ENCODE results near the gene PRDM15.
A peak's percentile ranks its signal among the peaks of the same experiment; 100 is the strongest.

PRDM15 gene

DNA sequence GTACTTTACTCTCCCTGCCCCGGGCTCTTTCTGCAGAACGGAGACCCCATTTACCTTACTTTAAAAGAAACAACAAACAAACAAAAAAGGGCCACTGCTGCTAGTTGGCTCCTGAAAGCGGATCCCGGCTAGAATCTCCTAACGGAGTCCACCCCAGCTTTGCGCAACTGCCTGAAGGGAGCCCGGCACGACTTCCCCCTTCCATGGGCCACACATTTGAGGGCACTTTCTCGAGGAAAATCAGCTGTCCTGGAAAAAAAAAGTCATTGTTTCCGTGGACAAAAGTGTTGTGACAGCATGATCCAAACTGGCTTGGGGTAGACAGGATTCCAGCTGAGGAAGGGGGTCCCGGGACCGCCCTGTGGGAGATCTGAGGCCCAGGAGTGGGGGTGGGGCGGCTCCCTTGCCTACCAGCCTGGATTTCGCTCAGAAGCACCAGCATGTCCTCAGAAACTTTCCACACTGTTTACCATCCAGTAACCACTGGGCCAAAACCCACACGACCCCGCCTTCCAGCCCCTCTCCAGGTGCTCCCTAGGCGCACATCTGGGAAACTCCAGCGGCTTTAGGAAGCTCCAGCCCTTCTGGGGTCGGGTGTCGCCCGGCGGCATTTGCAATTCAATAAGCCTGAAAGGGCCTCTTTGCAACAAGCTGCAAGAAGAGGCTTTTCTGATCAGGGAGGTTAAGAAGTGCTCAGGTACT is 117.1 kb downstream of the PRDM15 start:
- Histone ChIP-seq H3K9ac (ENCODE audit: low read depth in 1 of 2, low read length in 2 of 2) (no peak overlapping the region), H3K4me3 (ENCODE audit: low read length in 2 of 2) (no peak overlapping the region), H3K4me1 (ENCODE audit: control insufficient read depth in 2 of 2, insufficient read depth in 2 of 2, low read length in 2 of 2) (peaks cover 10% of the 10 kb centered on the region in 2 donors), H3K27me3 (ENCODE audit: control insufficient read depth in 2 of 2, insufficient read depth in 2 of 2, low read length in 2 of 2) (peaks cover 4 to 22% of the 10 kb centered on the region in 2 donors), H3K27ac (ENCODE audit: low read depth in 2 of 2, low read length in 2 of 2) (no peak overlapping the region), H3K36me3 (ENCODE audit: control insufficient read depth in 2 of 2, insufficient read depth in 2 of 2, low read length in 2 of 2) (no peaks in the 10 kb centered on the region), H3K9me3 (ENCODE audit: control insufficient read depth in 2 of 2, low read length in 2 of 2) (no peaks in the 10 kb centered on the region)

DNA sequence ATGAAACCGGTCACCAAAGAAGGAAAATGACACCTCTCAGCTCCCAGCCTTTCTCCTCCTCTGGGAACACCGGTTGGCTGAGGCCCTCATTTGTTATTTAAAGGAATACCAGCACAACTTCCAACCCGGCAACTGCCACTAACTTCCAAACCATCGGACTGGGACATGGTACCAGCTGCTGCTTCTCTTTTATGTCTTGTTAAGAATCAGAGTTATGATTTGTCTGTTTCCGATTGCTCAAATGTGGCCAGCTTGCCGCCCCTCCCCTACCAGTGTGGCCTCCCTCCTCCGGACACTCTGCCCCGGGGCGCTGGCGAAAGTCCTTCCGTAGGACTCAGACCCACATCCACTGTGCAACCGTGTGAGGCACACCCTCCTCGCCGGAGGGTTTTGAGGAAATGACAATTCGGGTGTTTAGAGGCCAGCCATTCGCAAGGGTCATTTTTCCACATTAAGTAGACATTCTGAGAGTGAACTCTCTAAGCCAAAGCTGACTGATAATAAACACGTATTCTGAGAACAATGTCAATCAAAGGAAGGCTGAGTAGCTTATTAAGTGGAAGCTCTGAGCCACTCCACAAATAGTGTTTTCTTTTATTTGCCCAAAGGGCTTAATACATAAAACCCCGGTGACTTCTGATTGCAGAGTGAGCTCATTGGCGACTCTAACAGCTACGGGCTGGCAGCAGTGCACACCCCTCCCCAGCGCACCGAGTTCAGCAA is 117.8 kb downstream of the PRDM15 start:
- Histone ChIP-seq H3K4me1 (ENCODE audit: control insufficient read depth in 2 of 2, insufficient read depth in 2 of 2, low read length in 2 of 2) (peaks cover 9 to 10% of the 10 kb centered on the region in 2 donors), H3K27me3 (ENCODE audit: control insufficient read depth in 2 of 2, insufficient read depth in 2 of 2, low read length in 2 of 2) (peaks cover 3 to 20% of the 10 kb centered on the region in 2 donors), H3K27ac (ENCODE audit: low read depth in 2 of 2, low read length in 2 of 2) (no peak overlapping the region), H3K9ac (ENCODE audit: low read depth in 1 of 2, low read length in 2 of 2) (no peak overlapping the region), H3K4me3 (ENCODE audit: low read length in 2 of 2) (peak overlapping the region in 1 of 2 donors; percentile 20), H3K9me3 (ENCODE audit: control insufficient read depth in 2 of 2, low read length in 2 of 2) (no peaks in the 10 kb centered on the region), H3K36me3 (ENCODE audit: control insufficient read depth in 2 of 2, insufficient read depth in 2 of 2, low read length in 2 of 2) (no peaks in the 10 kb centered on the region)

DNA sequence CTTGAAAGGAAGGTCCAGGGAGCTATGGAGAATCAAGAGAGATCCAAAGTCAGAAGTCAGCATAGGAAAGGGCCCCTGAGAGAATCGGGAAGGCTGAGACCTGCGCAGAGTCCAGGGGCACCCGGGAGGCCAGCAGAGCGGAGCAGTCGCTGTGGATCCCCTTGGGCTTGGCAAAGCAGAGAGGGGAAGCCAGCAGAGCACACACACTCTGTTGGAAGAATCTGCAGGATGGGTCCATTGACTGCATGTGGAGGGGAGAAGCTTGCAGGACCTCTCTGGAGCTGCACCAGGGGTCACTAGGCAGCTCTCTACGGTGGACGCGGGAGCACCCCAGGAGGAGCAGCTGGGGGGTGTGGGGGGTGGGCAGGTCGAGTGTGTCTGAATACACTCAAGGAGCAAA is 118.7 kb downstream of the PRDM15 start:
- peaks cover 4% of the 10 kb centered on the region in 2 donors for H3K36me3 ChIP-seq (ENCODE audit: control insufficient read depth in 2 of 2, insufficient read depth in 2 of 2, low read length in 2 of 2)
- H3K9ac ChIP-seq (ENCODE audit: low read depth in 1 of 2, low read length in 2 of 2) = no peak overlapping the region
- H3K4me1 ChIP-seq (ENCODE audit: control insufficient read depth in 2 of 2, insufficient read depth in 2 of 2, low read length in 2 of 2) = peaks cover 8 to 10% of the 10 kb centered on the region in 2 donors
- H3K4me3 ChIP-seq (ENCODE audit: low read length in 2 of 2) = no peak overlapping the region
- no peak overlapping the region for H3K27ac ChIP-seq (ENCODE audit: low read depth in 2 of 2, low read length in 2 of 2)
- H3K9me3 ChIP-seq (ENCODE audit: control insufficient read depth in 2 of 2, low read length in 2 of 2) = no peaks in the 10 kb centered on the region
- peaks cover 3 to 13% of the 10 kb centered on the region in 2 donors for H3K27me3 ChIP-seq (ENCODE audit: control insufficient read depth in 2 of 2, insufficient read depth in 2 of 2, low read length in 2 of 2)

DNA sequence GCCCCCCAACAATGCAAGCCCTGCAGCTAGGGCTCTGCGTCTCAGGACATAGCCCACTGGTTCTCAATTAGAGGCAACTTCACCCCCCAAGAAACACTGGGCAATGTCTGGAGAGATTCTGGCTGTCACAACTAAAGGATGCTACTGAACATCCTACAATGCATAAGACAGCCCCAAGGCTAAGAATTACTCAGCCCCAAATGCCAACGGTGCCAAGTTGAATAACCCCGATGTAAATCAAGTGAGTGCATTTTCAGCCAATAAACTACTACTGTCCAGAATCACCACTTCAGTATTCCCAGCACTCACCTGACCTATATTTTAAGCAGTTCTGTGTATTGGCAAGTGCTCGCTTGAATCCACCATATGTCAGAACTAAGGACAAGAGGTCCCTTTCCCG is 119.2 kb downstream of the PRDM15 start:
- Histone ChIP-seq H3K4me1 (ENCODE audit: control insufficient read depth in 2 of 2, insufficient read depth in 2 of 2, low read length in 2 of 2) (peaks cover 5 to 10% of the 10 kb centered on the region in 2 donors), H3K9ac (ENCODE audit: low read depth in 1 of 2, low read length in 2 of 2) (no peak overlapping the region), H3K27me3 (ENCODE audit: control insufficient read depth in 2 of 2, insufficient read depth in 2 of 2, low read length in 2 of 2) (peaks cover 3 to 10% of the 10 kb centered on the region in 2 donors), H3K4me3 (ENCODE audit: low read length in 2 of 2) (no peak overlapping the region), H3K27ac (ENCODE audit: low read depth in 2 of 2, low read length in 2 of 2) (no peak overlapping the region), H3K9me3 (ENCODE audit: control insufficient read depth in 2 of 2, low read length in 2 of 2) (no peaks in the 10 kb centered on the region), H3K36me3 (ENCODE audit: control insufficient read depth in 2 of 2, insufficient read depth in 2 of 2, low read length in 2 of 2) (peaks cover 4% of the 10 kb centered on the region in 2 donors)

DNA sequence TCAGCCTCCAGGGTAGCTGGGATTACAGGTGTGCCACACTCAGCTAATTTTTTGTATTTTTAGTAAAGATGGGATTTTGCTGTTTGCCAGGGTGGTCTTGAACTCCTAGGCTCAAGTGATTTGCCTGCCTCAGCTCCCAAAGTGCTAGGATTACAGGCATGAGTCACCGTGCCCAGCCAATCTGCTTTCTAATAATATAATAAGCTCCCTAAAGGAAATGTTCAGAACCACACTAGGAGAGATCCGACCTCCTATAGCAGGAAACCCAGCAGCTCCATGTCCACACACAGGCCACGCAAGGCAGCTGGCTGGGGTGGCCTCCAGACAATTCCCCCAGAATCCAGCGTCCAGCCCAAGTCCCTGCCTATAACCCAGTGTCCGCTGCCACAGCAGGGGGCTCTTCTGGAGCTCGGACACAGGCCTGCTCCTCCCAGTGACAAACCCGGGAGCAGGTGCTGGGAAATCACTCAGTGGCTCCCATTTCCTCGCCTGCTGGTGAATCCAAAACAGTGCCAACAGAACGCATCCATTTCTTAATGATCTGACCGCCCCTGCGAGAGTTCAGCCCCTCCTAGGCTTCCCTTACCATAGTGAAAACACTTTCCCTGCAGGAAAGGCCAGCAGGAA is 119.8 kb downstream of the PRDM15 start:
- Histone ChIP-seq H3K4me3 (ENCODE audit: low read length in 2 of 2) (no peak overlapping the region), H3K9me3 (ENCODE audit: control insufficient read depth in 2 of 2, low read length in 2 of 2) (no peaks in the 10 kb centered on the region), H3K4me1 (ENCODE audit: control insufficient read depth in 2 of 2, insufficient read depth in 2 of 2, low read length in 2 of 2) (peaks cover 0 to 5% of the 10 kb centered on the region in 2 donors), H3K27me3 (ENCODE audit: control insufficient read depth in 2 of 2, insufficient read depth in 2 of 2, low read length in 2 of 2) (peaks cover 0 to 10% of the 10 kb centered on the region in 2 donors), H3K27ac (ENCODE audit: low read depth in 2 of 2, low read length in 2 of 2) (no peak overlapping the region), H3K36me3 (ENCODE audit: control insufficient read depth in 2 of 2, insufficient read depth in 2 of 2, low read length in 2 of 2) (peaks cover 4 to 5% of the 10 kb centered on the region in 2 donors), H3K9ac (ENCODE audit: low read depth in 1 of 2, low read length in 2 of 2) (no peak overlapping the region)

GRCh38 chr21:41758550-41758949 is 120.6 kb downstream of the PRDM15 start:
- H3K27ac ChIP-seq (ENCODE audit: low read depth in 2 of 2, low read length in 2 of 2) = no peak overlapping the region
- H3K27me3 ChIP-seq (ENCODE audit: control insufficient read depth in 2 of 2, insufficient read depth in 2 of 2, low read length in 2 of 2) = peaks cover 0 to 10% of the 10 kb centered on the region in 2 donors
- H3K36me3 ChIP-seq (ENCODE audit: control insufficient read depth in 2 of 2, insufficient read depth in 2 of 2, low read length in 2 of 2) = peaks cover 4 to 6% of the 10 kb centered on the region in 2 donors
- peaks cover 0 to 5% of the 10 kb centered on the region in 2 donors for H3K4me1 ChIP-seq (ENCODE audit: control insufficient read depth in 2 of 2, insufficient read depth in 2 of 2, low read length in 2 of 2)
- H3K4me3 ChIP-seq (ENCODE audit: low read length in 2 of 2) = no peak overlapping the region
- no peak overlapping the region for H3K9ac ChIP-seq (ENCODE audit: low read depth in 1 of 2, low read length in 2 of 2)
- H3K9me3 ChIP-seq (ENCODE audit: control insufficient read depth in 2 of 2, low read length in 2 of 2) = no peaks in the 10 kb centered on the region

DNA sequence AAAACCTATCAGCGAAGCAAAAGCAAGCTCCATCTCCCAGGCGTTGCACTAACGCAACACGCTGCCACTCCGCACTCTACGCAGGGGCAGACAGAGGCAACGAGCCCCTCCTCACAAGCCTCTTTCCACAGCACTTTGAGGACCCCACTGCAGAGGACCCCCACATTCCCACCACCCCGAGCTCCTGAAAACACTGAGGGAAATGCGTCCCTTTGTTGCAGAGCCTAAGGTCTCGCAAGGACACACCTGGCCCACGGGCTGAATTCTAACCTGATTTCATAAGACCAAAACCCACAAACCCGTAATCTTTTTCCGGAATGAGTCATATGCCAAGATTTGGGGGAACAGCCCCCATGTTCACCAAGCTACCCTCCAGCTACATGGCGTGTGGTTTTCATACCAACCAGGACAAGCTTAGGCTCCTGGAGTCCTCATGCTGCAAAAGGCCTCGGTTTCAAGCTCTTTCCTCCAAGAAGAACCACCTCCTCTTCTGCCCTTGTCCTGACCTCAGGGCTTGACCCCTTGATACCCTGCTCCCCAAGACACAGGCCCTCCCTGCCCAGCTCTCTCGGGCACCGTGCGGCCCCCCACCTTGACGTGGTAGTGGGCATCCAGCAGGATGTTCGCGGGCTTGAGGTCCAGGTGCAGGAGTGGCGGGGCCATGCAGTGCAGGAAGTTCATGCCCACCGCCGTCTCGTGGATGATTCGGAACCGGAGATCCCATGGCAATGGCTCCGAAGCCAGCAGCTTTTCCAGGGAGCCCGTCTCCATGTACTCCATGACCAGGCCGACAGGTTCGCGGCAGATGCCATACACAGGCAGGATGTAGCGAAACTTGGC is 123.0 kb downstream of the PRDM15 start:
- no peak overlapping the region for H3K4me3 ChIP-seq (ENCODE audit: low read length in 2 of 2)
- no peak overlapping the region for H3K27ac ChIP-seq (ENCODE audit: low read depth in 2 of 2, low read length in 2 of 2)
- H3K36me3 ChIP-seq (ENCODE audit: control insufficient read depth in 2 of 2, insufficient read depth in 2 of 2, low read length in 2 of 2) = peaks cover 4 to 6% of the 10 kb centered on the region in 2 donors
- H3K9ac ChIP-seq (ENCODE audit: low read depth in 1 of 2, low read length in 2 of 2) = no peak overlapping the region
- peaks cover 5 to 7% of the 10 kb centered on the region in 2 donors for H3K4me1 ChIP-seq (ENCODE audit: control insufficient read depth in 2 of 2, insufficient read depth in 2 of 2, low read length in 2 of 2)
- H3K27me3 ChIP-seq (ENCODE audit: control insufficient read depth in 2 of 2, insufficient read depth in 2 of 2, low read length in 2 of 2) = peaks cover 0 to 6% of the 10 kb centered on the region in 2 donors
- H3K9me3 ChIP-seq (ENCODE audit: control insufficient read depth in 2 of 2, low read length in 2 of 2) = no peaks in the 10 kb centered on the region

- H3K4me3 ChIP-seq (ENCODE audit: low read length in 2 of 2) = no peak overlapping the region
- no peak overlapping the region for H3K9ac ChIP-seq (ENCODE audit: low read depth in 1 of 2, low read length in 2 of 2)
- peaks cover 4 to 9% of the 10 kb centered on the region in 2 donors for H3K36me3 ChIP-seq (ENCODE audit: control insufficient read depth in 2 of 2, insufficient read depth in 2 of 2, low read length in 2 of 2)
- H3K27me3 ChIP-seq (ENCODE audit: control insufficient read depth in 2 of 2, insufficient read depth in 2 of 2, low read length in 2 of 2) = peaks cover 0 to 2% of the 10 kb centered on the region in 2 donors
- no peaks in the 10 kb centered on the region for H3K9me3 ChIP-seq (ENCODE audit: control insufficient read depth in 2 of 2, low read length in 2 of 2)
- H3K4me1 ChIP-seq (ENCODE audit: control insufficient read depth in 2 of 2, insufficient read depth in 2 of 2, low read length in 2 of 2) = peaks cover 5 to 7% of the 10 kb centered on the region in 2 donors
- no peak overlapping the region for H3K27ac ChIP-seq (ENCODE audit: low read depth in 2 of 2, low read length in 2 of 2)
These were observed 123.7 kb downstream of the PRDM15 start for GRCh38 chr21:41755258-41755933.

GRCh38 chr21:41754479-41754891 is 124.7 kb downstream of the PRDM15 start:
- H3K27ac ChIP-seq (ENCODE audit: low read depth in 2 of 2, low read length in 2 of 2) = no peak overlapping the region
- H3K4me1 ChIP-seq (ENCODE audit: control insufficient read depth in 2 of 2, insufficient read depth in 2 of 2, low read length in 2 of 2) = peaks cover 5 to 7% of the 10 kb centered on the region in 2 donors
- H3K9ac ChIP-seq (ENCODE audit: low read depth in 1 of 2, low read length in 2 of 2) = no peak overlapping the region
- H3K4me3 ChIP-seq (ENCODE audit: low read length in 2 of 2) = no peak overlapping the region
- peaks cover 9% of the 10 kb centered on the region in 2 donors for H3K36me3 ChIP-seq (ENCODE audit: control insufficient read depth in 2 of 2, insufficient read depth in 2 of 2, low read length in 2 of 2)
- H3K27me3 ChIP-seq (ENCODE audit: control insufficient read depth in 2 of 2, insufficient read depth in 2 of 2, low read length in 2 of 2) = no peaks in the 10 kb centered on the region
- no peaks in the 10 kb centered on the region for H3K9me3 ChIP-seq (ENCODE audit: control insufficient read depth in 2 of 2, low read length in 2 of 2)
